Small intestine (tissue), 7 donors: ENCODE data around the gene NUMBL. TPM values are rescaled to one million over a fixed set of nuclear protein-coding genes. Genes with fewer than 3 reads are reported as not detected.
A peak's percentile ranks its signal among the peaks of the same experiment; 100 is the strongest.

ENCODE experiments used
- DNase-seq, 2 donors: peaks; one replicate each; pipeline versions ENCODE4 v3.0.0 to v3.0.0-alpha.2; 2013
- FAIRE-seq: peaks from 2 replicates; lab custom pipeline; 2012; peaks lifted over from hg19 to GRCh38; lab: Jason Lieb, UNC
- H3K27ac ChIP-seq, 3 donors: one replicate each; pipeline ENCODE4 v1.5.1; 2013; ENCODE audit warnings: low read length in 2 of 3, mild to moderate bottlenecking in 2 of 3, control low read depth in 1 of 3, inconsistent platforms in 1 of 3, low read depth in 1 of 3, moderate library complexity in 1 of 3
- H3K27me3 ChIP-seq, 3 donors: one replicate each; pipeline ENCODE4 v1.6.1; 2013; ENCODE audit warnings: low read length in 3 of 3, inconsistent platforms in 1 of 3; ENCODE audit not compliant: control insufficient read depth in 3 of 3, insufficient read depth in 3 of 3
- H3K36me3 ChIP-seq, 3 donors: one replicate each; pipeline ENCODE4 v1.6.1; 2013; ENCODE audit warnings: low read length in 3 of 3, inconsistent platforms in 1 of 3, low read depth in 1 of 3, mild to moderate bottlenecking in 1 of 3, moderate library complexity in 1 of 3; ENCODE audit not compliant: control insufficient read depth in 3 of 3, insufficient read depth in 2 of 3
- H3K4me1 ChIP-seq, 3 donors: one replicate each; pipeline ENCODE4 v1.6.1; 2013; ENCODE audit warnings: low read length in 2 of 3, inconsistent platforms in 1 of 3, low read depth in 1 of 3, mild to moderate bottlenecking in 1 of 3, moderate library complexity in 1 of 3; ENCODE audit not compliant: control insufficient read depth in 3 of 3, insufficient read depth in 2 of 3
- H3K4me3 ChIP-seq, 3 donors: one replicate each; pipeline ENCODE4 v1.5.1; 2013; ENCODE audit warnings: low read length in 3 of 3, control low read depth in 1 of 3, inconsistent platforms in 1 of 3, low read depth in 1 of 3, mild to moderate bottlenecking in 1 of 3, moderate library complexity in 1 of 3
- H3K9me3 ChIP-seq, 2 donors: one replicate each; pipeline ENCODE4 v1.6.1; 2013; ENCODE audit warnings: low read depth in 1 of 2, low read length in 1 of 2; ENCODE audit not compliant: control insufficient read depth in 2 of 2, insufficient read depth in 1 of 2
- WGBS, 3 donors: extraction: QIAGEN DNeasy Blood & Tissue Kit; methylation state at CpG; one replicate each; pipeline ENCODE4 v1.1.7; 2013; 5-methylcytosine and 5-hydroxymethylcytosine counted together
- polyA plus RNA-seq, 4 donors: library from polyadenylated mRNA; stranded (reverse) in 3 of 4; unstranded in 1 of 4; fragments of 200-250 nt in 3 of 4; fragments of 120-200 nt in 1 of 4; gene quantifications; one replicate each; pipeline versions ENCODE4 v1.2.1 to v1.2.3, GENCODE V29; 2013
- donor health status: healthy with polysubstance abuse.
- donor health status: control.
- donor health status: control.
- donor health status: Bipolar disorder and iron deficiency.
- donor health status: healthy.

NUMBL gene
- polyA plus RNA-seq, 4 donors: 6.2 to 15.6 (median 9.9) TPM

DNA sequence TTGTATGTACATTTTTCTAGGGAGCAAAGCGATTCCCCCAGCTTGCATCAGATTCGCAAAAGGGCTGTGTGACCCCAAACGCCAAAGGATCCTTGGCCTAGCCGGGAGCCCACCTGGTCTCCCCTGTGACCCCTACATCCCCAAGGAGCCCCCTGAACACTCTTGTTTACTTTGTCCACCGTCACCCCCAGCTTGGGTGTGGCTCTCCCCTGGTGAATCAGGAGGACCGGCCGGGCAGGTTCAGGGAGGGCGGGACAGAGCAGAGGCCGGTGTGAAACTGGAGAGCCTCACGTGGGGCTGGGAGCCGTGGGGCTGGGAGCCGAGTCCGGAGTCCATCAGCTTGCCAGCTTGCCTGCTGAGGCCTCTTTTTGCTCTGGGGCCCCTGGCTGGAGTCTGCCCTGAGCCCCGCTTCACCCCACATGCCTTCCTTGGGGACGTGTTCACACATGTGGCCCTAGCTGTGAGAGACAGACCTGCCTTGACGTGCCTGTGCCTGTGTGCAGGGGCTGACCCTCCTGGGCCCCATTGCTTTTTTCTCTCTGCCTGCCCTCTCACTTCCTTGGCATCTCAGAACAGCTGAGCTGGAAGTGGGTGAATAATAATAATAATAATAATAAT is 28.4 kb upstream of the NUMBL start:
- Histone ChIP-seq H3K4me1 (peaks cover 0 to 46% (median 8%) of the 10 kb centered on the region in 3 donors), H3K27me3 (no peaks in the 10 kb centered on the region), H3K27ac (peak overlapping the region; percentile 98 to 99 (median 99)), H3K9me3 (peaks cover 0 to 1% of the 10 kb centered on the region in 2 donors), H3K36me3 (peaks cover 3 to 40% (median 5%) of the 10 kb centered on the region in 3 donors), H3K4me3 (peak overlapping the region; percentile 88 to 93 (median 88))
- WGBS, 3 donors: 6 to 19% (median 13%) methylated on average over 16 of the region's 16 CpGs
- no peak for FAIRE-seq
- peak; percentile 96 for DNase-seq

DNA sequence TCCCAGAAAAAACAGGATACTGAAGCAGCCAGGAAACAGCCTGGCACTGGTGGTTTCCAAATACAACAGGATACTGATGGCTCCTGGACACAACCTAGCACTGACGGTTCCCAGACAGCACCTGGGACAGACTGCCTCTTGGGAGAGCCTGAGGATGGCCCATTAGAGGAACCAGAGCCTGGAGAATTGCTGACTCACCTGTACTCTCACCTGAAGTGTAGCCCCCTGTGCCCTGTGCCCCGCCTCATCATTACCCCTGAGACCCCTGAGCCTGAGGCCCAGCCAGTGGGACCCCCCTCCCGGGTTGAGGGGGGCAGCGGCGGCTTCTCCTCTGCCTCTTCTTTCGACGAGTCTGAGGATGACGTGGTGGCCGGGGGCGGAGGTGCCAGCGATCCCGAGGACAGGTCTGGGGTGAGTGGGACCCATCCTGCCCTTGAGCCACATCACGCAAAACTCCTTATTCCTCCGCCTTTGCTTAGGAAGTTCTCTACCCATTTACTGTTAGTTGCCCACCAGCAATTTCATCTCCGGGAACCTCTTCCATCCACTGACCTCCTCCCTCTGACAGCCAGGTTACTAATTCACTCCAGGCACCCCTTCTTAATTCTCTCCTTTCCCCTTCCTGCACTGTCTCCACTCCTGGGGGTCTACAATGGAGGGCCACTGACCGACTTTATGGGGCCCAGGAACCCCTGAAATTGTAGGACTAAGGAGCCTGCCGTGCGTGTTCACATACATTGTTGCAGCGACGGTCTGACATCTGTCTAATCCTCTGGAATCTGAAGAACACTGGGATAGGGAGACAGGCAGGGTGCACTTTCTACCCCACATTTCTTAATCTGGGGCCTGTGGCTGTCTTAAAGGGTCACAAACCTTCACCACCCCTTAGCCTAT is 27.7 kb upstream of the NUMBL start:
- Histone ChIP-seq H3K36me3 (peaks cover 0 to 35% (median under 1%) of the 10 kb centered on the region in 3 donors), H3K27ac (peak overlapping the region; percentile 98 to 99 (median 99)), H3K4me1 (peaks cover 0 to 46% (median 8%) of the 10 kb centered on the region in 3 donors), H3K9me3 (no peaks in the 10 kb centered on the region), H3K27me3 (no peaks in the 10 kb centered on the region), H3K4me3 (peak overlapping the region; percentile 88 to 93 (median 88))
- 13 to 40% (median 33%) methylated on average over 20 of the region's 20 CpGs for WGBS, 3 donors
- FAIRE-seq (no peak), DNase-seq (peak; percentile 40 to 64)

DNA sequence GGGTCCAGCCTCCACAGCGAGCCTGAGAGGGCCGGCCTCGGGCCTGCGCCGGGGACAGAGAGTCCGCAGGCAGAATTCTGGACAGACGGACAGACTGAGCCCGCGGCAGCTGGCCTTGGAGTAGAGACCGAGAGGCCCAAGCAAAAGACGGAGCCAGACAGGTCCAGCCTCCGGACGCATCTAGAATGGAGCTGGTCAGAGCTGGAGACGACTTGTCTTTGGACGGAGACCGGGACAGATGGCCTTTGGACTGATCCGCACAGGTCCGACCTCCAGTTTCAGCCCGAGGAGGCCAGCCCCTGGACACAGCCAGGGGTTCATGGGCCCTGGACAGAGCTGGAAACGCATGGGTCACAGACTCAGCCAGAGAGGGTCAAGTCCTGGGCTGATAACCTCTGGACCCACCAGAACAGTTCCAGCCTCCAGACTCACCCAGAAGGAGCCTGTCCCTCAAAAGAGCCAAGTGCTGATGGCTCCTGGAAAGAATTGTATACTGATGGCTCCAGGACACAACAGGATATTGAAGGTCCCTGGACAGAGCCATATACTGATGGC is 27.0 kb upstream of the NUMBL start:
- Histone ChIP-seq H3K4me1 (peaks cover 0 to 45% (median 7%) of the 10 kb centered on the region in 3 donors), H3K36me3 (peaks cover 0 to 34% (median 0%) of the 10 kb centered on the region in 3 donors), H3K27me3 (no peaks in the 10 kb centered on the region), H3K4me3 (peak overlapping the region; percentile 88 to 93 (median 88)), H3K27ac (peak overlapping the region; percentile 98 to 99 (median 99)), H3K9me3 (no peaks in the 10 kb centered on the region)
- 1 to 2% (median 2%) methylated on average over 20 of the region's 20 CpGs for WGBS, 3 donors
- DNase-seq (peak in 1 of 2 donors; percentile 55), FAIRE-seq (no peak)

DNA sequence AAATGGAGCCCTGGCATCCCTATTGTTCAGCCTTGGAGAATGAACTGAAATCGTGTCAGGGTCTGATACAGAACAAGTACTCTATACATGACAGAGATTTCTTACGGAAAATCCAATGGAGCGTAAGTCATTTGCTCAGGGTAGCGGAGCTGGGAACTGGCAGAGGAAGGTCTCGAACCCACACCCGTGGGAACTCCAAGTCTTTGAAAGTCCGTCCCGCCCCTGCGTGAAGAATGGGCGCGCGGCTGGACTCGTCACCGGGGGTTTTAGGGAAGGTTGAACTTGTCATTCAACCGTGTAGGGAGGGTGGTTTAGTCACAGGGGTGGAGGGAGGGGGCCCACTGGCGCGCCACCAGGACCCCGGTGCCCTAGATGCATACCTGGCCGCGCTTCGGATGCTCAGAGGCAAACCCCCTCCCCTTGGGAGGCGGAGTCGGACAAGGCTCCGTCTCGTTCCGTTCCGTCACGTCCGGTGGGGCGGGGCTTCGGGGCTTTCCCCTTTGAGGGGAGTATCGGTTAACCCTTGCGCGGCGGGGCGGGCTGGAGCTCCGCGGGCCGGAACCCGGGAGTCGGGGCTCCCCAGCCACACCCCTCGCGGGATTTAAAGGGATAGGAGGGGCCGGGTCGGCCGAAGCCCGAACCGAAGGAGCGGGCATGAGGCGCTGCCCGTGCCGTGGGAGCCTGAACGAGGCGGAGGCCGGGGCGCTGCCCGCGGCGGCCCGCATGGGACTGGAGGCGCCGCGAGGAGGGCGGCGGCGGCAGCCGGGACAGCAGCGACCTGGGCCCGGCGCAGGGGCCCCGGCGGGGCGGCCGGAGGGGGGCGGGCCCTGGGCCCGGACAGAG is 26.3 kb upstream of the NUMBL start, which contains the start of the genes COQ8B and ITPKC:
TSS of gene COQ8B (minus strand) at position 405 of the 843 bp plus-strand sequence. CDS start 2,254 bp downstream, outside the sequence.
TSS of gene ITPKC (plus strand) at position 631 of the 843 bp plus-strand sequence. CDS start at position 655, 24 bp downstream.
- DNase-seq (peak; percentile 99 to 100), FAIRE-seq (no peak)
- Histone ChIP-seq H3K4me1 (peaks cover 0 to 39% (median 2%) of the 10 kb centered on the region in 3 donors), H3K27ac (peak within 1 kb of the TSS; percentile 98 to 99 (median 99)), H3K27me3 (no peaks in the 10 kb centered on the region), H3K9me3 (no peaks in the 10 kb centered on the region), H3K36me3 (peaks cover 0 to 33% (median 0%) of the 10 kb centered on the region in 3 donors), H3K4me3 (peak within 1 kb of the TSS; percentile 88 to 93 (median 88))
- WGBS, 3 donors: 0% methylated on average over 29 to 76 of the region's 76 CpGs

DNA sequence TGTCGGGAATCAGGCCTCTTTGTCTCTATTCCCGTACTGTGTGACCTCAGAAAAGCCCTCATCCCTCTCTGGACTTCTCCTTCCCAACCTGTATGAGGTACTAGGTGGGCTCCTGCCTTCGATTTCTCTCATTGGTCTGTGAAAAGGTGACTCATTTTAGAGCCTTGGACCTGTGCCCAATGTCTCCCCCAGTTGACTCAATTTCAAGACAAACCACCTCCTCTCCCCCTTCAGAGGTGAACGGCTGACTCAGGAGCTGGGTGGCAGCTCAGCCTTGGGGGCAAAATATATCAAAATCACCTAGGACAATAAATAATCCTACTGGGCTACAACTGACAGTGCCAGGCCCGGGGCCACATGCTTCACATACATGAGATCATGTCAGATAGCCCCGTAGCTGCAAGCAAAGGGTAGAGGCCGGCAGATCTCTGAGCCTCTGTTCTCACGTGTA is 25.6 kb upstream of the NUMBL start:
- Histone ChIP-seq H3K27ac (peak overlapping the region; percentile 92 to 99 (median 99)), H3K36me3 (peaks cover 0 to 31% (median 0%) of the 10 kb centered on the region in 3 donors), H3K4me3 (peak overlapping the region; percentile 88 to 93 (median 88)), H3K27me3 (no peaks in the 10 kb centered on the region), H3K4me1 (peaks cover 0 to 36% (median 2%) of the 10 kb centered on the region in 3 donors), H3K9me3 (no peaks in the 10 kb centered on the region)
- 3 to 4% (median 3%) methylated on average over 8 of the region's 8 CpGs for WGBS, 3 donors
- FAIRE-seq: no peak
- DNase-seq: no peak

DNA sequence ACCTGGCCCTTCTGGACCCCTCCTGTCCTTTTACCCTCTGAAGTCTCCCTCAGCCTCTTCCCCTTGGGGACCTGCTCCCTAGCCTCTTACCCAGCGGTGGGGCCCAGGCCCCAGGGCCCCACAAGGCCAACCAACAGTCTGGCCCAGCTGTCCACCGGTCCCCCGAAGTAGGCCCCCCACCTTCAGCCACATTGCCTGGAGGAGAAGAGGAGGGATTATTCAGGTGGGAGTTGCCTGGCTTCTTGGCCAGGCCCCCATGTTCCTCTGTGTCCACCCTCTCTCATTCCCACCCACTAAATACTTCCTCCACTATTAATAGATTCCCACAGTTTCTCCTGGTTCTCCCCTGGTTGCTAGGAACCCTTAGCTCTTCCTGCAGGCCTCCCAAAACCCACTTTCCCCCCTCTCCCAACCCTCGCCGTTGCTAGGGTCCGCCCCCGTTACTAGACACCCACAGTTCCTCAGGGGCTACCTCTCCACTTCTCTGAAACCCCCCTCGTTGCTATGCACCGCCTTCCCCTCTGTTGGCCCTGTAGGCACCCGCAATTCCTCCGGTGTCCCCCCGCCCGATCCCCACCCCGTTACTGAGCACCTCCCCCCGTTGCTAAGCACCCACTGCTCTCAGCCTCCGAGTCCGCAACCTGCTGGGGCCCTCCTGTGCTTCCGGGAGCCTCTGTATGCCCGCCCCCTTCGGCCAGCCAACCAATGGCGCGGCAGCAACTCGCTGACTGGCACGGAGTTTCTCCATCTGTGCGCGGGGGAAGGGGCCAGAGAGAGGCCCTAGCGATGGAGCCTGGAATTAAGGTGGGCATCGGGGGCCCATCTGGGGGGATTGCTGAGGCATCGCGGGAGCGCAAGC is 24.2 kb upstream of the NUMBL start:
- peaks cover 0 to 34% (median under 1%) of the 10 kb centered on the region in 3 donors for H3K36me3 ChIP-seq
- H3K4me1 ChIP-seq: peaks cover 0 to 26% (median 2%) of the 10 kb centered on the region in 3 donors
- 3 to 5% (median 3%) methylated on average over 23 to 31 of the region's 31 CpGs for WGBS, 3 donors
- DNase-seq (peak; percentile 95 to 97), FAIRE-seq (no peak)
- peak overlapping the region; percentile 42 to 59 (median 57) for H3K4me3 ChIP-seq
- H3K27ac ChIP-seq: peak overlapping the region; percentile 92 to 99 (median 99)
- no peaks in the 10 kb centered on the region for H3K27me3 ChIP-seq
- no peaks in the 10 kb centered on the region for H3K9me3 ChIP-seq

DNA sequence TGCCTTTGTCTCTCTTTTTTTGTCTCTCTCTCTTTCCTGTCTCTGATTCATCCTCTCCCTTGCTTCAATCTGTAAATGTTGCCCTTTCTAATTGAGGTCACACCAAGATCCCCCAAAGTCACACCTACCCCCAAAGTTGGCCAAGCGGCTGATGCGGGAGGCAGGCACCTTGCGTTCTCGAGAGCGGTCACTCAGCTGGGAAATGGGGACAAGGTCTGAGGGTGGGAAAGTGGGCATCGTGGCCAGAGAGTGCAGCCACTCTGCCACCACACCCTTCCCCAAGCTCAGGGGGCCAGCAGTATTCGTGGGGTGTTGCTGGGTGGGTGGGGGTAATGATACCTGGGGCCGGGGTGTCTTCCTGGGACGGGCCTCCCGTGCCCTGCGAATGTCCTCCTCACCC is 23.5 kb upstream of the NUMBL start:
- FAIRE-seq (no peak), DNase-seq (no peak)
- 76 to 83% (median 81%) methylated on average over 11 of the region's 11 CpGs for WGBS, 3 donors
- peak overlapping the region in 2 of 3 donors; percentile 99 for H3K27ac ChIP-seq
- H3K9me3 ChIP-seq: no peaks in the 10 kb centered on the region
- peaks cover 0 to 34% (median 2%) of the 10 kb centered on the region in 3 donors for H3K36me3 ChIP-seq
- H3K27me3 ChIP-seq: no peaks in the 10 kb centered on the region
- peak overlapping the region in 1 of 3 donors; percentile 57 for H3K4me3 ChIP-seq
- peaks cover 0 to 20% (median 2%) of the 10 kb centered on the region in 3 donors for H3K4me1 ChIP-seq
